IPS-15b (cell line): ENCODE data around the gene RRBP1.

Experiments
- H3K27me3 ChIP-seq: one replicate; pipeline ENCODE4 v1.6.1; 2013; ENCODE audit warnings: low read length; ENCODE audit not compliant: control insufficient read depth, insufficient read depth
- H3K36me3 ChIP-seq: one replicate; pipeline ENCODE4 v1.6.1; 2013; ENCODE audit warnings: low read length; ENCODE audit not compliant: control insufficient read depth, insufficient read depth
- H3K4me1 ChIP-seq: one replicate; pipeline ENCODE4 v1.6.1; 2013; ENCODE audit warnings: mild to moderate bottlenecking, low read length; ENCODE audit not compliant: control insufficient read depth, insufficient read depth
- H3K4me3 ChIP-seq: one replicate; pipeline ENCODE4 v1.5.1; 2013; ENCODE audit warnings: low read depth, low read length
- H3K9ac ChIP-seq: one replicate; pipeline ENCODE4 v1.6.1; 2013; ENCODE audit warnings: low read depth, mild to moderate bottlenecking, low read length
- H3K9me3 ChIP-seq: one replicate; pipeline ENCODE4 v1.6.1; 2013; ENCODE audit warnings: mild to moderate bottlenecking, low read length; ENCODE audit not compliant: control insufficient read depth, insufficient read depth

The RRBP1 gene

GRCh38 chr20:17688965-17689364, 6.9 kb upstream of the RRBP1 start:
- peaks cover 4% of the 10 kb centered on the region for H3K4me1 ChIP-seq
- H3K27me3 ChIP-seq: no peaks in the 10 kb centered on the region
- H3K9ac ChIP-seq: no peak overlapping the region

GRCh38 chr20:17687800-17688199, 5.8 kb upstream of the RRBP1 start:
- Histone ChIP-seq H3K9ac (no peak overlapping the region), H3K36me3 (no peaks in the 10 kb centered on the region), H3K4me1 (peaks cover 3% of the 10 kb centered on the region), H3K27me3 (no peaks in the 10 kb centered on the region), H3K4me3 (no peak overlapping the region), H3K9me3 (no peaks in the 10 kb centered on the region)

More at GRCh38 chr20:17688965-17689364, 6.9 kb upstream of the RRBP1 start:
- Histone ChIP-seq H3K4me3 (no peak overlapping the region), H3K9me3 (no peaks in the 10 kb centered on the region), H3K36me3 (no peaks in the 10 kb centered on the region)

GRCh38 chr20:17685168-17685567, 3.1 kb upstream of the RRBP1 start:
- Histone ChIP-seq H3K4me3 (no peak overlapping the region), H3K27me3 (no peaks in the 10 kb centered on the region), H3K36me3 (no peaks in the 10 kb centered on the region), H3K9ac (no peak overlapping the region), H3K4me1 (peaks cover 7% of the 10 kb centered on the region), H3K9me3 (no peaks in the 10 kb centered on the region)

GRCh38 chr20:17684077-17684888, 2.2 kb upstream of the RRBP1 start:
- H3K9ac ChIP-seq: no peak overlapping the region
- no peaks in the 10 kb centered on the region for H3K27me3 ChIP-seq

GRCh38 chr20:17683218-17684076, 1.4 kb upstream of the RRBP1 start:
- H3K4me1 ChIP-seq: peaks cover 16% of the 10 kb centered on the region
- H3K27me3 ChIP-seq: no peaks in the 10 kb centered on the region
- no peaks in the 10 kb centered on the region for H3K9me3 ChIP-seq
- no peak overlapping the region for H3K4me3 ChIP-seq
- no peak overlapping the region for H3K9ac ChIP-seq
- H3K36me3 ChIP-seq: peaks cover 7% of the 10 kb centered on the region

More at GRCh38 chr20:17684077-17684888, 2.2 kb upstream of the RRBP1 start:
- Histone ChIP-seq H3K4me1 (peaks cover 15% of the 10 kb centered on the region), H3K4me3 (no peak overlapping the region), H3K9me3 (no peaks in the 10 kb centered on the region), H3K36me3 (peaks cover 2% of the 10 kb centered on the region)

GRCh38 chr20:17682889-17683198, 802 bp upstream of the RRBP1 start:
- H3K4me3 ChIP-seq: peak overlapping the region; percentile 60
- no peaks in the 10 kb centered on the region for H3K27me3 ChIP-seq
- no peaks in the 10 kb centered on the region for H3K9me3 ChIP-seq
- H3K9ac ChIP-seq: no peak overlapping the region
- H3K4me1 ChIP-seq: peaks cover 16% of the 10 kb centered on the region
- peaks cover 11% of the 10 kb centered on the region for H3K36me3 ChIP-seq

GRCh38 chr20:17681726-17682102, 328 bp downstream of the RRBP1 start:
- no peaks in the 10 kb centered on the region for H3K27me3 ChIP-seq
- H3K4me1 ChIP-seq: peaks cover 16% of the 10 kb centered on the region
- H3K36me3 ChIP-seq: peaks cover 11% of the 10 kb centered on the region
- H3K4me3 ChIP-seq: peak overlapping the region; percentile 72
- no peaks in the 10 kb centered on the region for H3K9me3 ChIP-seq
- peak overlapping the region; percentile 65 for H3K9ac ChIP-seq

- peaks cover 16% of the 10 kb centered on the region for H3K4me1 ChIP-seq
- H3K4me3 ChIP-seq: peak overlapping the region; percentile 72
- H3K36me3 ChIP-seq: peaks cover 11% of the 10 kb centered on the region
- H3K27me3 ChIP-seq: no peaks in the 10 kb centered on the region
- H3K9me3 ChIP-seq: no peaks in the 10 kb centered on the region
- H3K9ac ChIP-seq: peak overlapping the region; percentile 73
Observed at GRCh38 chr20:17680836-17681725, 961 bp downstream of the RRBP1 start.

GRCh38 chr20:17679941-17680835, 1.9 kb downstream of the RRBP1 start:
- Histone ChIP-seq H3K9me3 (no peaks in the 10 kb centered on the region), H3K9ac (peak overlapping the region; percentile 73), H3K4me1 (peaks cover 16% of the 10 kb centered on the region), H3K36me3 (peaks cover 11% of the 10 kb centered on the region), H3K4me3 (peak overlapping the region; percentile 72), H3K27me3 (no peaks in the 10 kb centered on the region)

GRCh38 chr20:17678886-17679285, 3.2 kb downstream of the RRBP1 start:
- H3K9ac ChIP-seq: no peak overlapping the region
- peaks cover 11% of the 10 kb centered on the region for H3K36me3 ChIP-seq
- H3K4me3 ChIP-seq: no peak overlapping the region

More at GRCh38 chr20:17678886-17679285, 3.2 kb downstream of the RRBP1 start:
- no peaks in the 10 kb centered on the region for H3K9me3 ChIP-seq
- no peaks in the 10 kb centered on the region for H3K27me3 ChIP-seq
- H3K4me1 ChIP-seq: peaks cover 16% of the 10 kb centered on the region
